HUES64 (cell line): ENCODE results near the gene CD44.
A peak's percentile ranks its signal among the peaks of the same experiment; 100 is the strongest.

Experiments
- H3K27ac ChIP-seq: 2 replicates; pipeline ENCODE4 v1.7.0; 2013; ENCODE audit warnings: low read depth, low read length, inconsistent platforms
- H3K27me3 ChIP-seq: 2 replicates; pipeline ENCODE4 v1.6.1; 2013; ENCODE audit warnings: mild to moderate bottlenecking, low read length; ENCODE audit not compliant: insufficient read depth
- H3K36me3 ChIP-seq: 2 replicates; pipeline ENCODE4 v1.6.1; 2013; ENCODE audit warnings: mild to moderate bottlenecking, low read length; ENCODE audit not compliant: insufficient read depth
- H3K4me1 ChIP-seq: 2 replicates; pipeline ENCODE4 v1.6.1; 2013; ENCODE audit warnings: mild to moderate bottlenecking, low read length, moderate library complexity; ENCODE audit not compliant: insufficient read depth
- H3K4me3 ChIP-seq: 2 replicates; pipeline ENCODE4 v1.5.1; 2013; ENCODE audit warnings: mild to moderate bottlenecking, low read length, moderate library complexity
- H3K9ac ChIP-seq: 2 replicates; pipeline ENCODE4 v1.6.1; 2013; ENCODE audit warnings: mild to moderate bottlenecking, low read depth, low read length
- H3K9me3 ChIP-seq: 2 replicates; pipeline ENCODE4 v1.6.1; 2013; ENCODE audit warnings: low read depth, low read length; ENCODE audit not compliant: insufficient read depth
- WGBS: fragments of 150-250, 120-280 bp; methylation state at CpG from one replicate; pipeline ENCODE4 v1.1.7; 2013; ENCODE audit warnings: missing lambda C conversion rate; 5-methylcytosine and 5-hydroxymethylcytosine counted together

The CD44 gene

GRCh38 chr11:35235157-35235468, 96.1 kb downstream of the CD44 start:
- Histone ChIP-seq H3K27ac (no peak overlapping the region), H3K4me3 (no peak overlapping the region), H3K36me3 (no peaks in the 10 kb centered on the region), H3K27me3 (no peaks in the 10 kb centered on the region), H3K9ac (no peak overlapping the region), H3K9me3 (peaks cover 5% of the 10 kb centered on the region; the same call in 1 of the 2 replicates), H3K4me1 (peaks cover 10% of the 10 kb centered on the region)
- WGBS, result 98% methylated on average over 2 of the region's 2 CpGs

- Histone ChIP-seq H3K36me3 (no peaks in the 10 kb centered on the region), H3K9ac (no peak overlapping the region), H3K4me1 (peaks cover 10% of the 10 kb centered on the region), H3K4me3 (no peak overlapping the region), H3K9me3 (peaks cover 5% of the 10 kb centered on the region; the same call in 1 of the 2 replicates), H3K27ac (no peak overlapping the region), H3K27me3 (no peaks in the 10 kb centered on the region)
- 50% methylated on average over 1 of the region's 1 CpG for WGBS
Observed at GRCh38 chr11:35235498-35235897, 96.5 kb downstream of the CD44 start.

- Histone ChIP-seq H3K27me3 (no peaks in the 10 kb centered on the region), H3K9me3 (peaks cover 5% of the 10 kb centered on the region; the same call in 1 of the 2 replicates), H3K9ac (no peak overlapping the region), H3K4me3 (no peak overlapping the region), H3K4me1 (peaks cover 10% of the 10 kb centered on the region), H3K27ac (no peak overlapping the region), H3K36me3 (no peaks in the 10 kb centered on the region)
- 97% methylated on average over 4 of the region's 4 CpGs for WGBS
Observed at GRCh38 chr11:35235936-35236666, 97.1 kb downstream of the CD44 start.

GRCh38 chr11:35236667-35237003, 97.7 kb downstream of the CD44 start:
- H3K9me3 ChIP-seq, result peaks cover 5% of the 10 kb centered on the region; the same call in 1 of the 2 replicates
- H3K9ac ChIP-seq, result no peak overlapping the region
- H3K27ac ChIP-seq, result no peak overlapping the region
- no peak overlapping the region for H3K4me3 ChIP-seq
- WGBS, result 90% methylated on average over 5 of the region's 5 CpGs
- peaks cover 10% of the 10 kb centered on the region for H3K4me1 ChIP-seq
- no peaks in the 10 kb centered on the region for H3K36me3 ChIP-seq
- H3K27me3 ChIP-seq, result no peaks in the 10 kb centered on the region

GRCh38 chr11:35237351-35237750, 98.4 kb downstream of the CD44 start:
- no peak overlapping the region for H3K27ac ChIP-seq
- WGBS, result 100% methylated on average over 1 of the region's 1 CpG

GRCh38 chr11:35237860-35238715, 99.1 kb downstream of the CD44 start:
- Histone ChIP-seq H3K36me3 (no peaks in the 10 kb centered on the region), H3K4me1 (peaks cover 10% of the 10 kb centered on the region), H3K9ac (no peak overlapping the region), H3K4me3 (peak overlapping the region; percentile 37; the same call in 1 of the 2 replicates), H3K27ac (no peak overlapping the region), H3K27me3 (no peaks in the 10 kb centered on the region), H3K9me3 (peaks cover 5% of the 10 kb centered on the region; the same call in 1 of the 2 replicates)
- 62% methylated on average over 15 of the region's 15 CpGs for WGBS

More at GRCh38 chr11:35237351-35237750, 98.4 kb downstream of the CD44 start:
- H3K9ac ChIP-seq, result no peak overlapping the region
- H3K36me3 ChIP-seq, result no peaks in the 10 kb centered on the region
- H3K4me3 ChIP-seq, result no peak overlapping the region
- peaks cover 10% of the 10 kb centered on the region for H3K4me1 ChIP-seq
- H3K27me3 ChIP-seq, result no peaks in the 10 kb centered on the region
- H3K9me3 ChIP-seq, result peaks cover 5% of the 10 kb centered on the region; the same call in 1 of the 2 replicates

- no peak overlapping the region for H3K9ac ChIP-seq
- 100% methylated on average over 1 of the region's 1 CpG for WGBS
Observed at GRCh38 chr11:35238882-35239281, 99.9 kb downstream of the CD44 start.

GRCh38 chr11:35239471-35240075, 100.6 kb downstream of the CD44 start:
- Histone ChIP-seq H3K4me1 (peaks cover 10% of the 10 kb centered on the region), H3K9me3 (no peaks in the 10 kb centered on the region), H3K36me3 (no peaks in the 10 kb centered on the region), H3K9ac (no peak overlapping the region), H3K27ac (no peak overlapping the region), H3K27me3 (no peaks in the 10 kb centered on the region), H3K4me3 (no peak overlapping the region)
- 91% methylated on average over 4 of the region's 4 CpGs for WGBS

More at GRCh38 chr11:35238882-35239281, 99.9 kb downstream of the CD44 start:
- Histone ChIP-seq H3K36me3 (no peaks in the 10 kb centered on the region), H3K27me3 (no peaks in the 10 kb centered on the region), H3K4me1 (peaks cover 10% of the 10 kb centered on the region), H3K9me3 (no peaks in the 10 kb centered on the region), H3K4me3 (no peak overlapping the region), H3K27ac (no peak overlapping the region)

- Histone ChIP-seq H3K27me3 (no peaks in the 10 kb centered on the region), H3K4me3 (no peak overlapping the region), H3K36me3 (no peaks in the 10 kb centered on the region), H3K27ac (no peak overlapping the region), H3K4me1 (peaks cover 10% of the 10 kb centered on the region), H3K9ac (no peak overlapping the region), H3K9me3 (no peaks in the 10 kb centered on the region)
- 90% methylated on average over 1 of the region's 1 CpG for WGBS
Observed at GRCh38 chr11:35241083-35241482, 102.1 kb downstream of the CD44 start.

GRCh38 chr11:35241531-35241930, 102.6 kb downstream of the CD44 start:
- no peaks in the 10 kb centered on the region for H3K36me3 ChIP-seq
- no peaks in the 10 kb centered on the region for H3K27me3 ChIP-seq
- peaks cover 10% of the 10 kb centered on the region for H3K4me1 ChIP-seq
- 94% methylated on average over 1 of the region's 1 CpG for WGBS
- H3K27ac ChIP-seq, result no peak overlapping the region
- no peaks in the 10 kb centered on the region for H3K9me3 ChIP-seq
- H3K4me3 ChIP-seq, result no peak overlapping the region
- H3K9ac ChIP-seq, result no peak overlapping the region
